SKM-1 treated with dmso at 0.1 percent for 144 hours (cell line): ENCODE results near the gene ATG4A.

Experiments
- DNase-seq: peaks from one replicate; lab custom pipeline; 2025; ENCODE audit not compliant: unreplicated experiment; lab: John Stamatoyannopoulos, UW

ATG4A gene

DNA sequence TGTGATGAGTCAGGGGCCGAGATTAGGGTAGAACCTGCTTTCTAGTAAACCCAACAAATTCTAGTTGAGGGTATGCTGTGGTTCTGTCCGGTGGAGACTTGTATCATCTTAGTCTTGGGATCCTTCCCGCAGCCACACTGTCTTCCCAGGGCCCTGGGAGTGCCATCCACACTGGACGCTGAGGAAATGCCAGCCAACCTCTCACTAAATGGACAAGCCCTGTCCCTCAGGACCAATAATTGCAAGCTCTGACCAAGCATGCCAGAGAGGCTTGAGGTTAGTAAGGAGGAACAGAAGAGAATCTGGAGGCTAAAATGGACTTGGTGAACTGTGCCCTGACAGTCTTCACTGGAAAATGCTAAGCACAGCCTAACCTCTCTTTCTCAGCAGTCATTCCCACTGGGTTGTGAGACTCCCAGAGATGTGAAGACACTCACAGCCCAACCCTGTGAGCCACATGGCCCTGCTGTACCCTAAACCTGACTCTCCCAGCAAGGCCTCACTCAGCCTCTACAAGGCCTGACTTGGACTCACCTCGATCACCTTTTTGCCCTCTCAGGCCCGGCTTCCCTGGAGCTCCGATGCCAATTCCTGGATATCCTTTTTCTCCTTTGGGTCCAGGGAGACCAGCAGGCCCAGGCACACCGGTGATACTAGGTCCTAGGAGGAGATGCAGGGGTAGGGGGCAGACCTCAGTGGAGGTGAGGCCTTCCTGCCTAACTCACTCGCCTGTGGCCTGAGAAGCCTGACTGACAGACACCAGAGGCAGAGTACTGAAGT lies 77.6 kb downstream of the ATG4A start:
- no peak for DNase-seq

- DNase-seq: no peak
These were observed 78.2 kb downstream of the ATG4A start for GRCh38 chrX:108169768-108170167.

- no peak for DNase-seq
These were observed 80.1 kb downstream of the ATG4A start for GRCh38 chrX:108171671-108172070.

GRCh38 chrX:108173874-108174273 lies 82.3 kb downstream of the ATG4A start:
- no peak for DNase-seq

- no peak for DNase-seq
These were observed 86.0 kb downstream of the ATG4A start for GRCh38 chrX:108177351-108178142.

DNA sequence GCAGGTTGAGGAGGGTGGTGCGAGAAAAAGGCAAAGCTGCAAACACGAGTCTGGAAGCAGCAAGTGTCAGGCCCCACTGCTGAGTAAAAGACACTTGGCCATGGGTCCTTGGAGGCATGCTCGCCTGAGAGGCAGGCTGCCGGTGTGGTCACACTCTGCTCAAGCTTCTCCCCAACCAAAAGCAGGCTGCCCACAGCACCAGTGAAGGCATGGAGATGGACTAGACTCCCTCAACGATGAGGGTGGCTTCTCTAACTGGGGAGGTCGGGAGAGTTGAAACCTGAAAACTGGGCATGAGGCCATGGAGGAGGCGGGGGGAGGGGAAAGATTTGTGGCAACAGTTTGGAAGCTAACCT lies 86.5 kb downstream of the ATG4A start:
- DNase-seq: no peak

DNA sequence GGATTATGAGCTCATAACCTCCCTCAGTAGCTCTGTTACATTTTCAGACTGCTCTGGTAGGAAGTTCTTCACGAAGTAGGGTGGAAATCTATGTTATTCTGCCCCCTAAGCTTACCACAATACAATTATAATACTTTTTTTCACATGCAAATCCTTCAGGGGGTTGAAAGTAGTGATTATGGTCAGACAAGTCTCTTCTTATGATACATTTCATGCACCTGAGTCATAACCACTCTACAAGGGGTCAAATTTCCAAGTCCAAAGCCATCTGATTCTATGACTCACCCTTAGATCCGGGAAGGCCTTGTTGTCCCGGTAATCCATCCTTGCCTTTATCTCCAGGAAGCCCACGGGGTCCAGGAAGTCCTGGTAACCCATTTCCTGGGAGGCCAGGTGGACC lies 95.2 kb downstream of the ATG4A start:
- no peak for DNase-seq

GRCh38 chrX:108198420-108198819 lies 106.8 kb downstream of the ATG4A start:
- no peak for DNase-seq

- DNase-seq: no peak
These were observed 107.5 kb downstream of the ATG4A start for GRCh38 chrX:108199041-108199440.

- DNase-seq: peak; percentile 6
These were observed 108.1 kb downstream of the ATG4A start for GRCh38 chrX:108199691-108200090.

GRCh38 chrX:108203540-108203939 lies 112.0 kb downstream of the ATG4A start:
- DNase-seq: no peak
